GM18907 (cell line): ENCODE data around the gene SLC35B4.
"Not testable (repeated sequence)": the region's sequence is repeated elsewhere in the genome, so short reads cannot be mapped to it uniquely, and the experiment has no call there.

Source experiments
- ATAC-seq: cut with Tn5 transposase; IDR thresholded peaks from one replicate; pipeline ENCODE4 v1.9.1; 2021; ENCODE audit warnings: mild to moderate bottlenecking, moderate library complexity; ENCODE audit not compliant: unreplicated experiment

SLC35B4 gene

GRCh38 chr7:134332892-134333291, 16.2 kb upstream of the SLC35B4 start:
- ATAC-seq = no peak

DNA sequence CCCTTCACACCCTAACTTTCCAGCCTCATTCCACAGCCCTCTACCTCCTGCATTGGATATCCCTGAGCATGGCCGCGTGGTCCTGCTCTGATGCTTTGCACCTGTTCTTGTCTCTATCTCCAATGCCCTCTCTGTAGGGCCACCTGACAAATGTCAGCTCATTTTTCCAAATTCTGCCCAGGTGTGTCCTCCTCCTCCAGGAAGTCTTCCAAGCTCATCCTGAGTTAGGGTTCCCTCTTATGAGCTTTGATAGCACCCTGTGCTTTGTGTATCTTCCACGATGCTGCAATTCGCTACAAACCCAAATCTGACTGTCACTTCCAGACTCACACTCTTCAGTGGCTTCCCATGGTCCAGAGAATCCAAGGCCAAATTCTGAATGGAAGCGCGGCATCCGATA, 14.7 kb upstream of the SLC35B4 start:
- no peak for ATAC-seq

DNA sequence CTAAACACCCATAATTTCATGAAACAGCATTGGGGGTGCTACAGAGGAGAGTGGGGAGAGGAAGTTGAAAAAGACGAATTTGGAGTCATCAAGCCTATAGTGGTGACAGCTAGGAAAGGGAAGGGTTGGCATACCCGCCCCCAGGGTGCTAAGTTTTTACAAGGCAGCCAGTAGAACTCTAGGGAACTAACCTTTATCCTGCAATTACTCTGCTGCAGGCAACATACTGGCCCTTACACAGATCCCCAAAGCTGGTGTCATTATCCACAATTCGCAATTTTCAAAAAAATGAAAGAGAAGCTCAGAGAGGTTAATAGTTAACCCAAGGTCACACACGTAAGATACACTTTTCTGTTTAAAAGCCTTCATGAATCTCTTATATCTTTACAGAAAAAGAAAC, 14.2 kb upstream of the SLC35B4 start:
- ATAC-seq = no peak

GRCh38 chr7:134329614-134330346, 13.1 kb upstream of the SLC35B4 start:
- no peak for ATAC-seq

DNA sequence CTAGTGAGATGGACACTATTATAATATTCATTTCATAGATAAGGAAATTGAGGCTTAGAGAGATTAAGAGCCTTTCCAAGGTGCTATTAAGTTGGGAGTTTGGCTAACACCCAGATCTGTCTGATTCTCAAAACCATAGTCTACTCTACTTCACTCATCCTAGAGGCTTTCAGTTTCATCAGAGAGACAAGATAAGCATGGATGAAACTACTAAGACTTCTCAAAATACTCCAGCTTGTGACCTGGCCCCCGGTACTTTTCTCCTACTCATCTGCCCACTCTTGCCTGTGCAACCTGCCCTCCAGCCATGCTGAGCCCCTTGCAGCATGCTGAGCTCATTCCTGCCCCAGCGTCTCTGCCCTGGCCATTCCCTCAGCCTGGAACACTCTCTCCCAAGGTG, 12.2 kb upstream of the SLC35B4 start:
- ATAC-seq = no peak

GRCh38 chr7:134327896-134328295, 11.2 kb upstream of the SLC35B4 start:
- ATAC-seq = peak; percentile 80

GRCh38 chr7:134324107-134324506, 7.4 kb upstream of the SLC35B4 start:
- ATAC-seq = no peak

DNA sequence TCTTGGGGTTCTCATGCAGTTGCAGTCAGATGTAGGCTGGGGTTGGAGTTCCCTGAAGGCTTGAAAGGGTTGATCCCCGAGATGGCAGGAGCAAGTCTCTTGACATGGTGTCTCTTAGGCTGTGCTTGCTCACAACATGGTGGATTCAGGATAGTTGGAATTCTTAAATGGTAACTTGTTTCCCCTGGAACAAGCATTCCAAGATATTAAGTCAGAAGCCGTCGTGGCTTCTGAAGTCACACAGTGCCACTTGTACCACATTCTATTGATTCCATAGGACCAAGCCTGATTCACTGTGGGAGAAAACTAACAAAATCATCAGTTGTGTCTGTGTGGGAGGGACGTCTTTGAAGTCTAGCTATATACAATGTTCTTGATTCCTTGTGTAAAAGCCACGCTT, 3.5 kb upstream of the SLC35B4 start:
- ATAC-seq = no peak

DNA sequence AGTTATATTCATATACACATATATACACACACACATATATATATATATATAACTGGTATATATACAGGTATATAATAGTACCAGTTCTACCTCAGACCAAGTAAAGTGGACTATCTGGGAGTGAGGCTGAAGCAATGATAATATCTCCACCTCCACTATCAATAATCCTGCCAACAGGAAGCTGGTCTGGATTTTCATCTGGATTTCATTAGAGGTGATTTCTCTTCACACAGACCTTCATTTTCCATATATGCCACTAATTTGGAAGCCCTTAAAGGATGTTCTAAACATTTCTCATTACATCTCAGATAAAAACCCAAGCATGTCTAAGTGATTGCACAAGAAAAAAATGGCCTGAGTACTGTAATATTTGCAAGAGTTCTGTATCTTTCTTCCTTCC, 1.7 kb upstream of the SLC35B4 start:
- ATAC-seq = no peak

- no peak for ATAC-seq
Observed at GRCh38 chr7:134317434-134317833, 704 bp upstream of the SLC35B4 start.

DNA sequence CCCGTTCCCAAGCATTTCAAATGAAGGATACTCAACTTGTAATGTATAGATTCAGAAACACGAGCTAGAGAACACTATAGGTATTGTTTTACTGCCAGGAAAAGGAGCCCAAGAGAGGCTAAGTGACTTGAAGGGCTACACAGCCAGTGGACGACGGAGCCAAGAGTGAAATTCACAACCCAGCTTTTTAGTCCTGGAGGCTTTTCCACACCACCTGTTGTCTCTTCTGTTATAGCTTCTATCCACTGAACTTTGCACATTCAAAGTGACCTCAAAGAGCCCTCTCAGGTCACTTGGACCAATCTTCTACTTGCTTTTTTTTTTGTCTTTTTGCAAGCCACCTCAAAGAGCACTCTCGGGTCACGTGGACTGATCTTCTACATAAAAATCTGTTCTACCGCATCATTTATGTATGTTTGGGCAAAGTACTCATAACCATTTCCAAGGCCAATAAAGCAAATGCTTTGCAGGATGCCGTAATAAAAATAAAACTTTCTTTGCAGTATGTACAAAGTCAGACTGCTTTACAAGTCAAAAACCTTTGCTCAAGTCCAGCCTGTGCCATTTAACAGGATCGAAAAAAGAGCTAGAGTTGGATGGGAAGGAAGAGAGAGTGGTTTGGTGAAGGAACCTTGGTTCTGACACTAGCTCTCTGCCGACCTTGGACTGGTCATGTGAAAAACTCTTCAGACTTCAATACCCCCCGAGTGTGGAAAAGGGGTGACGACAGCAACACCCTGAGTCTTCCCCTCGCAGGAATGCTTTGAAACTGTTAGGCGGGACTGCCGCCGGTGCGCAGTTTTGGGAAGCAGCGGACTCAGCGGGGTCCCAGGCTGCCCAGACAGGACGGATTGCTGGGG, 821 bp downstream of the SLC35B4 start:
- peak; percentile 7 for ATAC-seq

GRCh38 chr7:134313543-134313942, 3.2 kb downstream of the SLC35B4 start:
- no peak for ATAC-seq

DNA sequence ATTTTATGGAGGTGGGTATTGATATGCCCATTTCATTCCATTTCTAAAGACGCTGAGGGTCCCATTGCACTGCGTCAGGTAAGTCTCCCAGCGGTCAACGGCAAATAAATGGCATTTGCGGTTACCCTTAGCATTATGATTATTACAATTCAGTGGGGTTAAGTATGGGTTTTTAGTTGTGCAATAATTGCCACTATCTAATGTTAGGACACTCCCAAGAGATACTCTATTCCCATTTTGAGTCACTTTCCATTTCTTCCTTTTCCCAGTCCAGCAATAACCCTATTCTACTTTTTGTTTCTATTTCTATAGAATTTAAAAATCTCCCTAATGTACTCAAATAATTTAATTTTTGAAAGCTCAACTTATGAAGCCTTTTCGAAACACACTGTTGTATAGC, 4.0 kb downstream of the SLC35B4 start:
- no peak for ATAC-seq

DNA sequence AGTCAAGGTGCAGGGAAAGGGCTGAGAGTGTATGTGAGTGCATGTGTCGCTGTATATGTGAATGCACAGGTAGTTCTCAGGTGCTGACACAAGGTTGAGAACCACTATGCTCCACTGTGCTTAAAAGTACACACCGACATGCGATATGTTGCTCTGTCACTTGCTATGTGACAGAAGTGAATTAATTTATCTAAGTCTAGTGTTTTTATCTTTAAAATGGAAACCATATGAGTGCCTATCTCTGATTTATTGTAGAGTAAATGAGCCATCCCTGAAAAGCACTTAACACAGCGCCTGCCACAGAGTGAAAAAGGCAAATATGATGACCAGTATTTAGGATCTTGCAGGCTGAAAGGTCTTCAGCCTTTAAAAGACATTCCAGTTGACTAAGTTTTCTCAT, 4.9 kb downstream of the SLC35B4 start:
- no peak for ATAC-seq

DNA sequence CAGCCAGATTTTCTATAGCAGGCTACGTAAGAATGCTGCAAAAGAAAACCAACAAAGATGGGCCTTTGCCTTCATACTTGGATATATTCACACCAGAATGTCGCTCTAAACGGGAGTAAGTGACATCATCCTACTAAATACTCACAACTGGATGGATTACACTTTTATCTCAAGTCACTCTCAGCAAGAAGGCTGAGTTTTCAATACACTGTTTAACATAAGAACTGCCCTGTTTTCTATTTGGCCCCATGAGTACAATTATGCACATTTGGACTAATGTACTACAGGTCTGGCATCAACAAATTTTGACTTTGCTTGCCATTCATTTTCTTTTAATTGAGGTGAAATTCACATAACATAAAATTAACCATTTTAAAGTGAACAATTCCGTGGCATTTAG, 8.2 kb downstream of the SLC35B4 start:
- ATAC-seq = no peak

DNA sequence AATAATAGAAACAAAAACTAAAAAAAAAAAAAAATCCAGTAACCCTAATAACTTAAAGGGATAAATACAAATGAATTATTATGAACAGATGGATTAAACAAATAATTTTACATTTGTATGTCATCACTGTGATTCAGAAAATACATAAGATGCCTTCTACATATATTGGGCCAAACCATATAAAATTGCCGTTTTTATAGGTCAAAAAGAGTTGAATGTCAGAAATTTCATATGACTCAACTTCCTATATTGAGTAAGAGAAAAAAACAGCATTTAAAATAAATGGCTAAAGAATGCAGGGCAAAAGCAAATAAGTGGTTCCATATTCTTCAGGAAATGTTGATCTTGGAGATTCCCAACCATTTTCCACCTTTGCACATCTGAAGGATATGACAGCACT, 9.4 kb downstream of the SLC35B4 start:
- no peak for ATAC-seq

DNA sequence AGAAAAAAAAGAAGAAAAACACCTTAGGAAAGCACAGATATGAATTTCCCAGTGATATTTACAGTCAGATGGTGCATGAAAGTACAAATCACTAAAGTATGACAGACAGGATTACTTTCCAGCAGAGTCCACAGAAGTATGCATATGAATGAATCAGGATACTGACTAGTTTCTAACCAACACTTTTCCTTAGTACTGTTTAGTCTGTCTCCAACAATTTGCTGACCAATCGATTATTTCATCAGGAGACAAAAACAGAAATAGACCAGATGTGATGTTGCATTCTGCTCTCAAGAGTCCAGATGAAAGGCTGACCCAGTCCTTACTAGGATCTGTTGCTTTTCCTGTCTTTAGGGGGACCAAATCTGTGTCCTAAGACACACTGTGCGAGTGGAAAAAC, 14.6 kb downstream of the SLC35B4 start:
- no peak for ATAC-seq

DNA sequence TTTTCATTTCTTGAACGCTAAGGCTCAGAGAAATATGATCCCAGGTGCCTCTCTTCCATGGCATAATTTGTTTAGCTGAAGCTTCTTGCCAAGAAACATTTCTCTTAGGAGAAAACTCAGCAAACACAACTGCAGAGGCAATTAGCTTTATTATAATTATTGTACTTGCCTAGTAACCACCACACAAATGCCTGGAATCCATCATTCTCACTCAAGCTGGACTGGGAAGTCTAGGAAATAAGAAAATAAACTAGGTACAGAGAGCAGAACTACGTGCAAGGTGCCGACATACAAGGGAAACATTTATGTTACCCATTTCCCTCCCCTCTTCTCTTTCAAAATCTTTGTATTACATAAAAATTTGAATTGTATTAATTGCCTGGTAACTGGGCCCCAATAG, 15.1 kb downstream of the SLC35B4 start:
- no peak for ATAC-seq

GRCh38 chr7:134300988-134301387, 15.7 kb downstream of the SLC35B4 start:
- ATAC-seq = no peak

DNA sequence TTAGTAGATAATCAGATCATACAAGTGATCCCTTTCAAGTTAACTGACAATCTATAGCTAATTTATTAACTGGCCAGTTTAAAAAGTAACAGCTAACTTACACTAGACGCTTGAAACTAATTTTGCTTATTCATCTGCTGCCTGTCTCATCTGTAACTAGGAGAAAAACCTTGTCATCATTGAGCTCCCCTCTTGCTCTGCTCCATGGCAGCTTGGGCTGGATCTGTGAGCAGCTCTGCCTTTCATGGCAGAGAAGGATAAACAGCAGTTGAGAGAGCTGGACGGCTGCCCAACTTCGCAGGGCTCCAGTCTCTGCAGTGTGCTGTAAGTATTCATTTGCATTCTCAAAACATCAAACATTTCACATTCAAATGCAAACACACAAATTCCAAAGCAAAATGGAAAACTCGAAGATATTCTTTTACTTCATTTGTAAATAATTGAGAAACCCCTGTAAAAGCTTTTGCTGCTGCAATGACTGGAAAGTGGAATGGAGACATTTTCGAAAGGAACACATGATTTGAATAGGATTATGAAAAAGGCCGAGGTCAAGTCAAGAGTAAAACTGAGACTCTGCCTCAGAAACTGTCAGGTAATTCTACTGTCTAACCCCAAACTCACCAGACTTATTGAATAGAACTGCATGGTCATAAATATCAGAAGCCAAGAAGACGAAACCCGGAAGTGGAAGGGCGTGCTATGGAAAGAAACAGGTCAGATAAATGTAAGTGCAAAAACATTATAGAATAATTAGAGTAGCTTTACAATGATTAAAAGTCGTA, 17.6 kb downstream of the SLC35B4 start:
- peak; percentile 70 for ATAC-seq

DNA sequence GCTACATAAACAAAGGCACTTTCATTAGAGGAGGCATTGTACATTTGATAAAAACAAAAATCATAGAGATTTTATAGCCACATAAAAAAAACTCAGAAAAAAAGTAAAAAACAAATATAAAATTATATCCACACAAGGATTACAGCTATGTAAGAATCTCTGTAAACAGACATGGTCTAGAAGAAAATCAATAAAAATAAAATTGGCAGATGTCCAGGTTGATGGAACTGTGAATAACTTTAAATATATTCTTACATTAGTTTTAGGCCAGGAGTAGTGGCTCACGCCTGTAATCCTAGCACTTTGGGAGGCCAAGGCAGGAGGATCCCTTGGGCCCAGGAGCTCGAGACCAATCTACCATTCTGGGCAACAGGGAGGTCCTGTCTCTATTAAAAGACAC, 19.2 kb downstream of the SLC35B4 start:
- ATAC-seq = no peak

- not testable (repeated sequence) for ATAC-seq
Observed at GRCh38 chr7:134295982-134296381, 20.7 kb downstream of the SLC35B4 start.
